SK-N-MC (cell line): ENCODE data around the gene OSBPL1A.
"Not testable (repeated sequence)": the region's sequence is repeated elsewhere in the genome, so short reads cannot be mapped to it uniquely, and the experiment has no call there.

ENCODE experiments used
- DNase-seq: peaks from one replicate; pipeline ENCODE4 v3.0.0-alpha.2; 2011; ENCODE audit warnings: low read depth, low spot score
- H3K27ac ChIP-seq: fragments of 200-600 bp; sonication (generic); 2 replicates; pipeline ENCODE4 v1.5.1; 2016; ENCODE audit warnings: mixed run types
- H3K36me3 ChIP-seq: fragments of 200-600 bp; sonication (generic); 2 replicates; pipeline ENCODE4 v1.6.1; 2017; ENCODE audit warnings: antibody characterized with exemption, low read length, mixed read lengths; ENCODE audit not compliant: insufficient read depth
- H3K4me3 ChIP-seq: fragments of 200-600 bp; sonication (generic); 2 replicates; pipeline ENCODE4 v1.5.1; 2016
- H3K9ac ChIP-seq: fragments of 200-600 bp; sonication (generic); 2 replicates; pipeline ENCODE4 v1.8.0; 2017; ENCODE audit warnings: mixed run types, mixed read lengths; ENCODE audit not compliant: insufficient read length
- H3K9me3 ChIP-seq: fragments of 200-600 bp; sonication (generic); 2 replicates; pipeline ENCODE4 v1.6.1; 2017; ENCODE audit warnings: low read depth, mild to moderate bottlenecking, antibody characterized with exemption, low read length, moderate library complexity, mixed read lengths
- EZH2 ChIP-seq: fragments of 200-600 bp; sonication (generic); IDR thresholded peaks from one replicate; pipeline ENCODE4 v1.6.1; 2017; ENCODE audit warnings: antibody characterized with exemption
- FOXP2 ChIP-seq: optimal IDR thresholded peaks from 2 replicates; pipeline ENCODE3; 2011; ENCODE audit warnings: mild to moderate bottlenecking, moderate library complexity; ENCODE audit not compliant: insufficient read depth; ENCODE audit errors: extremely low read length, control extremely low read depth
- POLR2AphosphoS5 ChIP-seq: IDR thresholded peaks from 2 replicates; pipeline ENCODE4 v1.6.1; 2012; ENCODE audit warnings: mild to moderate bottlenecking, low read depth, low read length, borderline replicate concordance

OSBPL1A gene

DNA sequence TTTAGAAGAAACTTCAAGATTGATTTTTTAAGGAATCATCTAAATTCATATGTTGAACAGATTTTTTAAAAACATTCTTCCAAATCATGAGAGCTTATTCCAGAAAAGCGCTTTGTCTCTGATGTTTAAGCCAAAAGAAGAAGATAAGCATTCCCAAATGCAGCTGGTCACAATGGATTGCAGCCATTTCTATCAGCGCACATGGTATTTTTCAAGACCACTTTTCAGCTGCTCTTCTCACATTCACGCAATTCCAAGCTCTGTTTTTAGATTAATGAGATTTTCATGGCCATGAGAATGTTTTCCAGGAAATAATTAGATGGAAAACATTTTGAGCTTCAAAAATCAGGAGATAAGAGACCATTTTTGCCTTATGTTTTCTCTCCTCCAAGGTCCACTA lies 8.7 kb downstream of the OSBPL1A start:
- TF ChIP-seq FOXP2, result no peak
- no peak for TF ChIP-seq EZH2
- no peak for TF ChIP-seq POLR2AphosphoS5
- Histone ChIP-seq H3K9me3 (no peaks in the 10 kb centered on the region), H3K4me3 (no peak overlapping the region), H3K36me3 (no peaks in the 10 kb centered on the region), H3K27ac (no peak overlapping the region), H3K9ac (no peak overlapping the region)
- DNase-seq, result no peak

DNA sequence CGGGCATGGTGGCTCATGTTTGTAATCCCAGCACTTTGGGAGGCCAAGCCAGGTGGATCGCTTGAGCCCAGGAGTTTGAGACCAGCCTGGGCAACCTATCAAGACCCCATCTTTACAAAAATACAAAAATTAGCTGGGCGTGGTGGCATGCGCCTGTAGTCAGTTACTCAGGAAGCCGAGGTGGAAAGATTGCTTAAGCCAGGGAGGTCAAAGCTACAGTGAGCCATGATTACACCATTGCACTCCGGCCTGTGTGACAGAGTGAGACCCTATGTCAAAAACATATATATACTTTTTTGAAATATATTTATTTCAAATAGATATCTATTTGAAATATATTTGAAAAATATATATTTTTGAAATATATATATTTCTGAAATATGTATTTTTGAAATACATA lies 10.9 kb downstream of the OSBPL1A start:
- Histone ChIP-seq H3K36me3 (no peaks in the 10 kb centered on the region), H3K27ac (no peak overlapping the region), H3K4me3 (no peak overlapping the region), H3K9ac (no peak overlapping the region), H3K9me3 (no peaks in the 10 kb centered on the region)
- DNase-seq, result no peak
- TF ChIP-seq EZH2 (no peak), POLR2AphosphoS5 (no peak), FOXP2 (no peak)

DNA sequence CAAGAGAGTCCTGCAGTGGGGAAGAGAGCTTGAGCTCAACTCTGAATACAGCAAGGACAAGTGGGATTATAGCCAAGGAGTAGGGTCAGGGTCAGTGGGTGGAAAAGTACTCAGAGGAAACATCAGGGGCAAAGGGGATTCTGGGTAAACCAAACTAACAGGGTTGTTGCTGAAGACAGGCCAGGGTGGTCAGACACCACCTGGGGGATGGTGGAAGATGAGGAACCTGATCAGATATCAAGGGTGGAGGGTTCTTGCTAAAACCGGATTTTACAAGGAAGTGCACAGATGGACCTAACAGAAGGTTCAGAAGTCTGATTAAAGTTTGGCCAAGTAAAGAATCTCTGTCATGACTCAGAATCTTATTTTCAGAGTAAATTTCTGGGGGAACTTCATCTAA lies 16.5 kb downstream of the OSBPL1A start:
- Histone ChIP-seq H3K9me3 (no peaks in the 10 kb centered on the region), H3K9ac (no peak overlapping the region), H3K36me3 (peaks cover 15% of the 10 kb centered on the region; the same call in 1 of the 2 replicates), H3K4me3 (no peak overlapping the region), H3K27ac (no peak overlapping the region)
- no peak for TF ChIP-seq FOXP2
- TF ChIP-seq POLR2AphosphoS5, result no peak
- no peak for TF ChIP-seq EZH2
- no peak for DNase-seq

DNA sequence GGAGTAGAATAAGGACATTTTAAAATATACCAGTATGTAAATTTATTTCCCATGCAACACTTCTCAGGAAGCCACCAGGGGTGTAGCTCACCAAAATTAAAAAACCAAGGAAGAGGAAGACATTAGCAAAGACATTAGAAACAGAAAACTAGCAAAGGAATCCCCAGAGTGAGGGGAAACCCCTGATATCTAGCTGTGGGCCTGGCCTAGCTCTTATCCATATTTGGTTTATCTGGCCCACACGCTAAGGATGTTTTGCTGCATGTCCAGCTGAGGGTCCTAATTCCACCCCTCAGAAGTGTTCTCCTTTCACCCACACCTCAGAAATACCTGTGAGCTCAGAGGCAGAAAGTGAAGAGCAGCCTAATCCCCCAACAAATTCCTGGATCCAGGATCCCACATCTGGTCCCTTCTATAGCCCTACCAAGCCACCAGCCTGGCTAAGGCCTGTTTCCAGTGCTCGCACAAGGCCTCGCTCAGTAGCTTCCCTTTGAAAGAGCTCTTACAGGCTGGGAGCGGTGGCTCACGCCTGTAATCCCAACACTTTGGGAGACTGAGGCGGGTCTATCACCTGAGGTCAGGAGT lies 17.4 kb downstream of the OSBPL1A start:
- Histone ChIP-seq H3K4me3 (no peak overlapping the region), H3K9ac (no peak overlapping the region), H3K9me3 (no peaks in the 10 kb centered on the region), H3K36me3 (peaks cover 23% of the 10 kb centered on the region), H3K27ac (no peak overlapping the region)
- DNase-seq, result no peak
- TF ChIP-seq FOXP2, result no peak
- no peak for TF ChIP-seq EZH2
- no peak for TF ChIP-seq POLR2AphosphoS5

DNA sequence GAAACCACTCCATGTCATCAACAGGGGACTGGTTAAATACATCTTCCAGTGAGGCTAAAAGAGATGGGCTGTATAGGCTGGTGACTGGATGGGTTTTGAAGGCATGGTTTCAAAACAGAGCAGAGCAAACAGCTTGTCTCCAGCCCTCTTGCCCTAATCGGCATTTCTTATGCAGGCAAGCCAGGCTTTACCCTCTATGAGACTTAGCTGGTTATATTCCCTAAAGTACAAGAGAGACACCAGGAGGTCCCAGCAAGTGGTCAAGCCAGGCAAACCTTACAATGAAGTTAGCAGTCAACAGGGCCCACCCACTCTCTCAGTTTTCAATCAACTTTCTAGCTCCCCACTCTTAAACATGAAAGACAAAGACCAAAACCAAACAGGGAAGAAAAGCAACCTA lies 19.0 kb downstream of the OSBPL1A start:
- no peak overlapping the region for H3K4me3 ChIP-seq
- no peak for DNase-seq
- peaks cover 32% of the 10 kb centered on the region for H3K36me3 ChIP-seq
- H3K9ac ChIP-seq, result no peak overlapping the region
- no peaks in the 10 kb centered on the region for H3K9me3 ChIP-seq
- H3K27ac ChIP-seq, result no peak overlapping the region
- TF ChIP-seq FOXP2 (no peak), POLR2AphosphoS5 (no peak), EZH2 (no peak)

DNA sequence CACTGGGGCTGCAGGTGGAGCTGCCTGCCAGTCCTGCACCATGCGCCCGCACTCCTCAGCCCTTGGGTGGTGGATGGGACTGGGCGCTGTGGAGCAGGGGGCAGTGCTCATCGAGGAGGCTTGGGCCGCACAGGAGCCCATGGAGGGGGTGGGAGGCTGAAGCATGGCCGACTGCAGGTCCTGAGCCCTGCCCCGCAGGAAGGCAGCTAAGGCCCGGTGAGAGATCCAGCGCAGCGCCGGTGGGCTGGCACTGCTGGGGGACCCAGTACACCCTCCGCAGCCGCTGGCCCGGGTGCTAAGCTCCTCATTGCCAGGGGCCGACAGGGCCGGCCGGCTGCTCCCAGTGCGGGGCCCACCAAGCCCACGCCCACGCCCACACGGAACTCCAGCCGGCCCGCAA lies 21.1 kb downstream of the OSBPL1A start:
- H3K36me3 ChIP-seq, result peaks cover 35% of the 10 kb centered on the region
- H3K4me3 ChIP-seq, H3K9me3 ChIP-seq, H3K27ac ChIP-seq, H3K9ac ChIP-seq, DNase-seq: not testable (repeated sequence)

DNA sequence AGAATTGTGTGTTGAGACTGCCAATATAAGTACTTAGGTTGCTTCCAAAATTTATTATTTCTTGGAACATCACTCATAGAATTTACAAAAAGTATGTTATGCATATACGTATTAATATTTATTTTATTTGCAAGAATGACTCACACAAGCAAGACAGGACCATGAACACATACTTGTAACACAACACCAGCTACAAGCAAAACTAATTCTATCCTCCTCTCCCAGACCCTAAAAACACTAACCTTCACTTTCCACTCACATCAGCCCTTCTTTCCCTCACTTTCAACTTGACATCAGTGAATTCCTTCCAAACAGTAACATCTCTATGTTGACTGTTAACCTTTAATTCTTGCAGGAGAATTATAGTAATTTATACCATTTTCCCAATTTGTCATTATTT lies 24.3 kb downstream of the OSBPL1A start:
- H3K9me3 ChIP-seq, result no peaks in the 10 kb centered on the region
- no peak overlapping the region for H3K9ac ChIP-seq
- H3K4me3 ChIP-seq, result no peak overlapping the region
- no peak for DNase-seq
- TF ChIP-seq EZH2, result no peak
- TF ChIP-seq POLR2AphosphoS5, result no peak
- TF ChIP-seq FOXP2, result no peak
- H3K36me3 ChIP-seq, result peaks cover 47% of the 10 kb centered on the region
- no peak overlapping the region for H3K27ac ChIP-seq

DNA sequence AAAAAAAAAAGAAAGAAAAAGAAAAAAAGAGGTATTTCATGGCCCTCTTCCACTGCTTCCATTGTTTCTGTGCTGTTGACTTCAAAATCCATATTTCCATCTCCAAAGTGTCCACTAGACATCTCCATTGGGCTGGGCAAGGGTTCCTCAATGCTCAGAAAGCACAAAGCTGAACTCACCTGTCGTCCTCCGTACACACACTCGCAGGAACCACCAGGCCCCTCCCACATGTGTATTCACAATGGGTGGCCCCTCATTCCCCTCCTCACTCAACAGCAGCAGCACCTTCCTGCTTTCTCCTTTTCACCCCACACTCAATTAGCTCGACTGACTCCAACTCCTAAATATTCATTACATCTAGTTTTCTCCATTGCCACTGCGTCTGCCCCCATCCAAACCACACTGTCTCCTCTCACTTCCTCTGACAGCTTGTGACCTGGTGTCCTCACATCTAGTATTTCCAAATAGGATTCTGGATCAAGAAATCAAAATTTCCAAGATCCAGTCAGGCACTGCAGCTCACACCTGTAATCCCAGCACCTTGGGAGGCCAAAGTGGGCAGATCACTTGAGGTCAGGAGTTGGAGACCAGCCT lies 25.2 kb downstream of the OSBPL1A start:
- Histone ChIP-seq H3K27ac (no peak overlapping the region), H3K36me3 (peaks cover 51% of the 10 kb centered on the region)
- TF ChIP-seq POLR2AphosphoS5, result no peak

DNA sequence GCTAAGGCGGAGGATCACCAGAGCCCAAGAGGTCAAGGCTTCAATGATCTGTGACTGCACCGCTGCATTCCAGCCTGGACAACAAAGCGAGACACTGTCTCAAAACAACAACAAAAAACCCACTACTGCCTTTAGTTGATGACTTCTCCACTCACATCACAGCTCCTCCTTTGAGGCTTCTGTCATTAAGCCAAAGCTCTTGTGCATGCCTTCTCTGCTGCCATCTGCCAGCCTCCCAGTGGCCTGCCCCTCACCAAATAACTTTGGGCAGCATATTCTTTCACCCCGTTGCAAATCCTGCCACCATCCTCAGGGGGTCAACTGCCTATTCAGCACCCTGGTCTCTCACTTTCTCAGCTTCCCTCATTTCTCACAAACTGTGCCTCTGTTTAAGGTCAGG lies 27.5 kb downstream of the OSBPL1A start:
- no peak overlapping the region for H3K27ac ChIP-seq
- H3K36me3 ChIP-seq, result peaks cover 41% of the 10 kb centered on the region; the same call in 1 of the 2 replicates
- TF ChIP-seq POLR2AphosphoS5 (no peak), EZH2 (no peak), FOXP2 (no peak)
- DNase-seq, result no peak
- H3K9me3 ChIP-seq, result no peaks in the 10 kb centered on the region
- no peak overlapping the region for H3K9ac ChIP-seq
- H3K4me3 ChIP-seq, result no peak overlapping the region

More for the DNA sequence above, 25.2 kb downstream of the OSBPL1A start:
- DNase-seq, result no peak
- Histone ChIP-seq H3K9ac (no peak overlapping the region), H3K4me3 (no peak overlapping the region), H3K9me3 (no peaks in the 10 kb centered on the region)
